HG02571 (cell line): ENCODE measurements around the gene UNC5C.

Source experiments
- ATAC-seq: cut with Tn5 transposase; IDR thresholded peaks from one replicate; pipeline ENCODE4 v1.9.1; 2021; ENCODE audit warnings: mild to moderate bottlenecking, moderate library complexity; ENCODE audit not compliant: unreplicated experiment

UNC5C gene

GRCh38 chr4:95272797-95273196 is 276.0 kb downstream of the UNC5C start:
- ATAC-seq = no peak

DNA sequence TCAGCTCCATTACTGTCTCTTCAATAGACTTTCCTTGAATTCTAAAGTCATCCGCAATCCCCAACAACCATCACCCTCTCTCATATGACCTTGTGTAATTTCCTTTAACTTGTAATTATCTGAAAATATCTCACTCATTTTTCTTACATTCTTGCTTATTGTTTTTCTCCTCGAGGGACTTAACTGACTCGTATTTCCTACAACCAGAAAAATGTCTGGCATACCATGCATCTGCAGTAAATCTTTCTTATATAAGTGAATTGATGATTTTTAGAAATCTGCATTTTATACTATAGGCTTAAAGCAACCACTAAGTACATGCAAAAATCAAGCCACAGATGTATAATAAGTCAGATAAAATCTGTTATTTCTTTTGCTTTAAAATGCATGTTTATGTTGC is 276.7 kb downstream of the UNC5C start:
- no peak for ATAC-seq

DNA sequence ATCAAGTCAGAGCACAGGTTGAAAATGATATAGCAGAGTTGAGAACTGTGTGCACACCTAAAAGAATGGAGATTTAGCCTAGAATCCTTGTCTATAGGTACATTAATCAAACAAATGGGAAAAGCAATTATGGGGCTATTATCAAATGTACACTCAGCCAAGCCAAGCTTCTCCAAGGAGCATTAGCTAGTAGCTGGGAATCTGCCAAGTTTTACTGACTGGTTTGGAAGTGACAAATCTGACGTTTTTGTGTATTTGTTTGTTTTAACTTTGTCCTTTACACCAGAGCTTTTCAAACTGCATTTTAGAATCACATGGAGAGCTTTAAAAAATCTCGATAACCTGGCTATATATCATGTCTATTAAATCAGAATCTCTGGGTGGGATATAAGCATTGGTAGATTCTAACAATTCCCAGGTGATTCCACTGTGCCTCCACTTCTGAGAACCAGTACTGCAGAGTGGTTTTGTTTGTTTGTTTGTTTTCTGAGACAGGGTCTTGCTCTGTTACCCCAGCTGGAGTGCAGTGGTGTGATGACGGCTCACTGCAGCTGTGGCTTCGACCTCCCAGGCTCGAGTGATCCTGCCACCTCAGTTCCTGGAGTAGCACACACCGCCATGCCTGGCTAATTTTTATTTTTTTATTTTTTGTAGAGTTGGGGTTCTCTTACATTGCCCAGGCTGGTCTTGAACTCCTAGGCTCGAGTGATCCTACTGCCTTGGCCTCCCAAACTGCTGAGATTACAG is 279.8 kb downstream of the UNC5C start:
- no peak for ATAC-seq

DNA sequence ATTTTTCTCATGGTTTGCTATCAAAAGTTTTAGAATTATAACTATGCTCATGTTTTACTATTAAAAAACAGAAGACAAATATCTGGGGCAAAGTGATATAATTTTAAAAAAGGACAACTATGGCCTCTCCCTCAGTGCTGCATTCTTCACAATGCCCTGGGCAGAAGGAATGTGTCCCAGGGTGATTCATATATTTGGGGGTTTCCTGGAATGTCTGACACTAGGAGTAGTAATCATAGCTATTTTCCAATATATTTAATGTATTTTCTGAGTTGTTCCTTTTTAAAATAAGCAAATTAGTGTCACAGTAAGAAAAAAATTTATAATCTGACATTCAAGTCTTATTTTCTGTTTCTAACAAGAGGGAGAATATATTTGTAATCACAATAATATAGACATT is 281.7 kb downstream of the UNC5C start:
- ATAC-seq = no peak

- ATAC-seq = no peak
Observed at GRCh38 chr4:95265814-95266740, 282.7 kb downstream of the UNC5C start.

DNA sequence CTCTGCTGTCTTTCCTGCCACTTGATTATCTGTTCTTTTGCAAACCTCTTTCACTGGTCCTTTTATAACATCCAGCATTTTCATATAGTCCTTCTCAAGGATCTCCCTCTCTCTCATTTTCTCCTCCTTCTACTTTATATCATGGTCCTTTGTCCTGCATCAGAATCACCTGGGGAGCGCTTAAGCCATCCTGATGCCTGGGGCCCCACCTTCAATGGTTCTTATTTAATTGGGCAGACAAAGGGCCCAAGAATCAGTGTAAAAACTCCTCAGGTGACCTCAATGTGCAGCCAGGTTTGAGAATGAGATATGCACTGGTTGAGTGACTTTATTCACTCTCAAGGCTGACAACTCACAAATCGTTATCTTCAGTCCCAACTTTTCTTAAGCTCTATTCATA is 283.9 kb downstream of the UNC5C start:
- no peak for ATAC-seq

GRCh38 chr4:95263960-95264359 is 284.8 kb downstream of the UNC5C start:
- ATAC-seq = no peak

- ATAC-seq = no peak
Observed at GRCh38 chr4:95263391-95263790, 285.4 kb downstream of the UNC5C start.

DNA sequence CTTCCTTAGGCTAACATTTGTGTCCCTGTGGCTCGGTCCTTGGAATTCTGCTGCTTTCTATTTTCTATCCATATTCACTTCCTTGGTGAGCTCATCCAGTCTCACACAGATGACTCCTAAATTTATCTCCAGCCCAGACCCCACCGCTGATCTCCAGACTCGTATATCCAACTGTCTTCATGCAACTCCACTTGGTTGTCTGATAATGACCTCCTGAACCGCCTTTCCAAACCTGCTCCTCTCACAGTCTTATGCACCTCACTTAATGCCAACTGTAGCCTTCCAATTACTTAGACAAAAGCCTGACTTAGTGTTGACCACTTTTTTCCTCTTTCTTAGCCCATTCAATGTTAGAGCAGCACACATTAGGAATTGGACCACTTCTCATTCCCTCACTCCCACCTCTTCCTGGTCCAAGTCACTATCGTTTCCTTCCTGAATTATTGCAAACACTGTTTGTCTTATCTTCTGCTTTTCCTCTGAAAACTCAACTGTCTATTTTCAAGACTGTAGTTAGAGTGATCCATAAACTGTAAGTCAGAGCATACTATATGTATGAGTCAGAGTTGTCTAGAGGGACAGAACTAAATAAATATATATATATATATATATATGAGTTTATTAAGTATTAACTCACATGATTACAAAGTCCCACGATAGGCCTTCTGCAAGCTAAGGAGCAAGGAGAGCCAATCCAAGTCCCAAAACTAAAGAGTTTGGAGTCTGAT is 292.5 kb downstream of the UNC5C start:
- ATAC-seq = no peak

DNA sequence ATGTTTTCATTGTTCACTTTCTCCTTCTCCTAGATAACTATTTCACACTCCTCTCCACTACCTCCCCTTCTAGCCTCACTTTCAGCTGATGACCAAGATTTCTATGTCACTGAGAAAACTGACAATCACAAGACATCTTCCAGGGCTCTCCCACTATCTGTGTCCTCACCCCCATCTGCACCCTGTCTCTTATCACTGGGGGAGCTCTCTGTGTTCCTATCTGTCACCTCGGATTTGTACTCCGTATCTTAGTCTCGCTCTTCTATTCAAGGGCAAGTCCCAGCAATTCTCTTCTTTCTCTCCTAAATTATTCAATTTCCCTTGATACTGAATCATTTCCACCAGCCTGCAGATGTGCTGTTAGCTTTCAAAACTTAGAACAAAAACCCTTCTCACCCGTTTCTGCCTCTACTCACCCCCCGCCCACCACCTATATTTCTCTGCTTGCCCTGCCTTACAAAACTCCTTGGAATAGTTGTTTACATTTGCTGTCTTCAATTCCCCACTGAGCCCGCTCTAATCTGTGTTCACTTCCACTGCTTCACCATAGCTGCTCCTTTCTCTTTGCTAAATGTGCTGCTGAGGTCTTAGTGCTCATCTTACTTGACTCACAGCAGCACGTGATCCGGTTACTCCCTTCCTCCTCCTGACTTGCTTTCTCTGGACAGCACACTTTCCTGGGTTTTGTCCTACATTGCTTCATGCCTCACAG is 293.2 kb downstream of the UNC5C start:
- ATAC-seq = no peak

DNA sequence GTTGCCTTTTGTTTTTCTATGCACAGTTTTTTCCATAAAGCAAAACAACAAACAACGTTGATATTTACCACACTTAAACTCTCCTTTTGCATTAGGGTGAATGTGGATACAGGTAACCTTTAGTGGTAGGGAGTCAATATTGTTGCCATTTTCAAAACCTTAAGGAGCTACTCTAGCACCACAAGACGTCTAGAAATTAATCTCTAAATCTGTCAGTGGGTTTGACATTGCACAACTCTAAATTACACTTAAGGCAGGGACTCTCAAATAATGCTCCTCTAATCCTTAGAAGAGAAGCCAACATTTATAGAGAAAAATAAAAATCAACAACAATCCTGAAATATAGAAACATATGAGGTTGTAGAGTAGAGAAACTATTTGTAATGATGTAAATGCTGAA is 297.2 kb downstream of the UNC5C start:
- no peak for ATAC-seq

GRCh38 chr4:95250544-95251137 is 298.1 kb downstream of the UNC5C start:
- ATAC-seq = no peak

DNA sequence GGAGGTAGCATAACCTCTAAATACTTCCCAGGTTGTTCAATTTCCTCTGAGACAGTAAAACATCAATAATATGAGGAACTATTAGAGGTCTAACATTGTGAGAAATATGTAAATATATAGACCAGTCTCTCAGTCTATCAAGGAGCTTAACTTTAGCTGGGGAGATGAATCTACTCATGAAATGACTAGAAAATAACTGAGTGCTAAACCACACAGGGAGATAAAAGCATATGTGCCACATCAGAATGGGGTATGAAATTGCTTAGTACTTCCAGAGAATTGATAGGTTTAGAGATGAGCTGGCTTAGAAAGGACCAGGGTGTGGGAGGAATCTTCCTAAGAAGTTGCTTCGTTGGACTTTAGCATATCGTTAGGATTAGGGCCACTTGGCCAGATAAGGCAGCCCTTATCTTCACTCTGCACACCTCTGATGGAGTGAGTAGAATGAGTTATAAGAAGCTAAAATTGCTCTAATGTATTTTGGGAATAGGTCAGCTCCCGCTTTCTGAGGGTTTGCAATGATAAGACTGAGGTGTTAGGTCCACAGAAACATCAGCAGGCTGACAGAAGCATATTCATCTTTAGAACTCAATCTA is 299.2 kb downstream of the UNC5C start:
- no peak for ATAC-seq

DNA sequence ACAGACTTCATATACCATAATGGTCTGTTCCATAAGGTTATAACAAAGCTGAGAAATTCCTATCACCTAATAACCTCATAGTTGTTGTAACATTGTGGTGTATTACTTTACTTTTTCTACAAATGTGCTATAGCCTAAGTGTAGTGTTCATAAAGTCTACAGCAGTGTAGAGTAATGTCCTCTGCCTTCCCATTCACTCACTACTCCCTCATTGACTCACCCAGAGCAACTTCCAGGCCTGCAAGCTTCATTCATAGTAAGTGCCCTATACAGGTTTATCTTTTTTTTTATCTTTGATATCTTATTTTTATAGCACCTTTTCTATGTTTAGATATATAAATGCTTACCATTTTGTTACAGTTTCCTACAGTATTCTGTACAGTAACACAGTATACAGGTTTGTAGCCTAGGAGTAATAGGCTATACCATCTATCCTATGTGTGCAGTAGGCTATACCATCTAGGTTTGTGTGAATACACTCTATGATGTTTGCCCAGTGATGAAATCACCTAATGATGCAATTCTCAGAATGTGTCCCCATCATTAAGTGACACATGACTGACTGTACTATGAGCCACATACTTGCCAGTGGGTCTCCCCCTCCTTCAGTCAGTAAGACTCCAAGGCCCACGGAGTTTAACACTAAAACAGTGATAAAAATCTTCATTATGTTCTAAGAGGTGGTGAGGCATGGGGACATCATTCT is 299.9 kb downstream of the UNC5C start:
- no peak for ATAC-seq

DNA sequence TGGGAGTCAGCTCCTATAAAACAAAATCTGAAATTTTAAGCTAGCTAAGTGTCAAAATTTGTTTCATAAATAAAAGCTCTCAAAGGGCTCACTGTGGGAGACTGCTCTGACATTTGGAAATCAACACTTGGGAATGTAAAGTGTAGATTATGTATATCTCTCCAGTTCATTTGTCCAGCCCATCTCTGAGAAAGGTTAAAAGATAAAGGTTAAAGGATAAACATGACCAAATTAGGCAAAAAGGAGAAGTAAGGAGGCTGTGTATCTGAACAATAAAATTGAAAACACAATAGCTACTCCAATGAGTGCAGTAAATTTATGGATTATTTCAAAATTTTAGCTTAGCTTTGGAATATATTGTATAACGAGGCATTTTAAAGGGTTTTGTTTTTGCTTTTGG is 304.9 kb downstream of the UNC5C start:
- ATAC-seq = no peak

GRCh38 chr4:95238554-95238953 is 310.2 kb downstream of the UNC5C start:
- ATAC-seq = no peak

DNA sequence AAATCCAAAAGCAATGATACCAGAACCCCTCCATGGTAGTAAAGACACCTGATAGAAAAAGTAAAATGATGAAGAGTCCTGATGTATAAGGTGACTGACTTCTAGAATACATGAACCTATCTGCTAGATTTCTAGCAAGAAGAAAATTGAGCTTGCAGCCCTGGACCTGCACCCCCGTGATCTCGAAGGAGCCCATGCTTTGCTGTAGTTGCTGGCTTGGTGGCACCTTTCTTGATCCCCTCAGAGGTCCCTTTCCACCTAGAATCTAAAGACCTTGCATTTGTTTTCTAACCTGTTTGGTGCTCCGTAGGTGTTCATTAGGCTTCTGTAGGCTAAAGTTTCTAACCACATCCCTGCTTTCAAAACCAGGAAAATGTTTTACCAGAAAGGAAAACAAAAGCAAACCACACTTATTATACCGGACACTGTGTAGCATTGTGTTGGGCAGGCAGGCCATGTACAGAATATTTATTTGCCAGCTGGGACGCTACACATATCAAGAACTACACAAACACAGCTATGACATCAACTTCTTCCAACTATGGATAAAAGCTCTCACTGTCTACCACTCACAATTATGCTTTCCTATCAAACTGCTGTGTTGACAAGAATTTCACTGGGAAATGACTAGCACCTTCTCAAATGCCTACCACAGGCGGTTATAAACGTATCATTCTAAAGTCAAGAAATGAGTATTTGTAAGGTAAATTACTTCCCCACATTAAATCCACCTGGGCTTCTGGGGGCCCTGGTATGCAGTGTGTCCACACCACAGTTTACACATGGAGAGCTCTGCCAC is 316.2 kb downstream of the UNC5C start:
- no peak for ATAC-seq

- no peak for ATAC-seq
Observed at GRCh38 chr4:95231681-95232080, 317.1 kb downstream of the UNC5C start.

DNA sequence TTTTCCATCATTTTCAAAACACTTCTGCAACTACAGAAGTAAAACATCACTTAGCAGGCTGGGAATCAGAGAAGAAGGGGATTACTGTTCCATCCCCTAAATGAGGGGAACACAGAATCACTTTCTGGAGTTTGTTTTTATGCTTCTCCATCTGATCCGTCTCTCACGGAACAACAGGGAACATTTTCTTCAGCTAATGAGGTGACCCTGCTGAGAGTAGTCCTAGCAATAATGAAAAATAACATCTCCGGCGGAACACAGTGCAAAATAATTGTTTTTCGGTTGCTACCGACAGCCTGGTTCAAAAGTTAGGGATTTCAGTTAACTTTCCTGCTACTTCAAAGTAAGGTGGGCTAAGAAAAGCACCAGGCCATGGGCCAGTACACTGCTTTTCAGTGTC is 322.9 kb downstream of the UNC5C start:
- ATAC-seq = no peak
